T-helper 1 cell treated with Interleukin-12 subunit alpha and Interleukin-12 subunit beta and Interleukin-4 antibody, amounts not matched to agents 30 μg/mL and 1 μg/mL, for 36 hours (primary cell): ENCODE measurements around the gene NDUFV1.
A peak's percentile ranks its signal among the peaks of the same experiment; 100 is the strongest.

Experiments used
- H3K27ac Mint-ChIP-seq: one replicate; pipeline ENCODE4 v1.8.0; 2021; ENCODE audit warnings: mild to moderate bottlenecking, mixed read lengths
- H3K27me3 Mint-ChIP-seq: one replicate; pipeline ENCODE4 v1.8.0; 2021; ENCODE audit warnings: low read depth, mixed read lengths
- H3K36me3 Mint-ChIP-seq: one replicate; pipeline ENCODE4 v1.8.0; 2021; ENCODE audit warnings: low read depth, mixed read lengths
- H3K4me1 Mint-ChIP-seq: one replicate; pipeline ENCODE4 v1.8.0; 2021; ENCODE audit warnings: low read depth, mixed read lengths
- H3K4me3 Mint-ChIP-seq: one replicate; pipeline ENCODE4 v1.8.0; 2021; ENCODE audit warnings: mild to moderate bottlenecking, moderate library complexity, mixed read lengths
- H3K9me3 Mint-ChIP-seq: one replicate; pipeline ENCODE4 v1.8.0; 2021; ENCODE audit warnings: mixed read lengths

Gene NDUFV1

DNA sequence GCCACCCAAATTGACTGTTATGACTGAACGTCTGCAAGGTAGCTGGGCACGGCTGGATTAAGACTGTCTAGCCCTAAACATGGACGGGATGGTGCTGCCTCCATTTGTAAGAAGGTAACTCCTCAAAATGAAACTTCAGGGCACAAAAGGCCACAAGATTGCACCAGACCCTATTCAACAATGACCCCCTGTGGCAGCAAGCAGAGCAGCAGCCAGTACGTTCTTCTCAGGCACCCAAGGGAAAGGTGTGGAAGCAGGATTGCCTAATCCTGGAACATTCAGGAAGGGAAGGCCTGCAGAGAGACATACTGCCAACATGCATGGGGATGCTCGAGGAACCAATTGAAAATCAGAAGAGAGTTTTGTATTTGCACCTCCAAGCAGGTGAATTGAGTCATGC, 37.3 kb downstream of the NDUFV1 start:
- H3K9me3 Mint-ChIP-seq: no peaks in the 10 kb centered on the region
- peaks cover 13% of the 10 kb centered on the region for H3K4me1 Mint-ChIP-seq
- no peaks in the 10 kb centered on the region for H3K36me3 Mint-ChIP-seq
- H3K27ac Mint-ChIP-seq: no peak overlapping the region
- H3K4me3 Mint-ChIP-seq: no peak overlapping the region
- peaks cover 11% of the 10 kb centered on the region for H3K27me3 Mint-ChIP-seq

DNA sequence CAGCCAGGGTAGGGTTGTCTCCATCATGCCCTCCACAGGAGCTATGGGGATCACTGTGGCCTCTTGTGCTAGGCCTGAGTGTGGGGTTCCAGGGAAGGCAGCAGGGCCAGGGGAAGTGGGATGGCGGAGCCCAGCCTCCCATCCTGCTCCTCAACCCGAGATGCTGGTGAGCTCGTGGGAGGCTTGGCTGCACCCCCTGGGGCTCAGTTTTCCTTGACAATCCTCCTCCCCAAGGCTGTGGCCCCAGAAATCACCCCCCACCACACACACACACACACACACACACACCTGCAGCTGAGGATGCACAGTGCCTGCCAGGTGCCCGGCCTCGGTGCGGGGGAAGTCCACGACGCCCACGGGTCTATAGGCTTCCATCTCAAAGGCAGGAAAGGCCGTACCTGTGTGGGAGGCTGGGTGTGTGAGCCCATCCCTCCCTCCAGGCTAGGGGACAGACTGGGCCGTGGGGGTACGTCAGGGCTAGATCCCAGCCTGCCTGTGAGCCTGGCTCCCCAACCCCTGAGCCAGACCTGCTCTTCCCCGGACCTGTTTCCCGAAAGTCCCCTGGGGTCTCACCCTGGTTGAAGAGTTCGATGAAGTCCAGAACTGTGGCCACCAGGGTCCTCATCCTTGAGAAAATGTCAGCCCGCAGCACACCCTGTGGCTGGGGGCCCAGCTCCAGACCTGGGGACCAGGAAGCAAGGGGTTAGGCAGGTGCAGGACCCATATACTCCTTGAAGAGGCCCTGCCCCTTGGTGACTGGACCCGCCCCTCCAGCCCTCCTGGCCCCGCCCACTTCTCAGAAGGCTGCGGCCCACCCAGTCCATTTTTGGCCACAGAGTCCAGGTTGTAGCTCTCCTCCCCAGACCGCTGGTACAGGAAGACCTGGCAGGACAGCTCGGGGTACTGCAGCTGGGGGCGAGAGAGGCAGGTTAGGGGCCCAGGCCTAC, 38.0 kb downstream of the NDUFV1 start:
- no peak overlapping the region for H3K4me3 Mint-ChIP-seq
- H3K27me3 Mint-ChIP-seq: peaks cover 11% of the 10 kb centered on the region
- no peaks in the 10 kb centered on the region for H3K36me3 Mint-ChIP-seq
- no peaks in the 10 kb centered on the region for H3K9me3 Mint-ChIP-seq
- H3K4me1 Mint-ChIP-seq: peaks cover 14% of the 10 kb centered on the region
- no peak overlapping the region for H3K27ac Mint-ChIP-seq

DNA sequence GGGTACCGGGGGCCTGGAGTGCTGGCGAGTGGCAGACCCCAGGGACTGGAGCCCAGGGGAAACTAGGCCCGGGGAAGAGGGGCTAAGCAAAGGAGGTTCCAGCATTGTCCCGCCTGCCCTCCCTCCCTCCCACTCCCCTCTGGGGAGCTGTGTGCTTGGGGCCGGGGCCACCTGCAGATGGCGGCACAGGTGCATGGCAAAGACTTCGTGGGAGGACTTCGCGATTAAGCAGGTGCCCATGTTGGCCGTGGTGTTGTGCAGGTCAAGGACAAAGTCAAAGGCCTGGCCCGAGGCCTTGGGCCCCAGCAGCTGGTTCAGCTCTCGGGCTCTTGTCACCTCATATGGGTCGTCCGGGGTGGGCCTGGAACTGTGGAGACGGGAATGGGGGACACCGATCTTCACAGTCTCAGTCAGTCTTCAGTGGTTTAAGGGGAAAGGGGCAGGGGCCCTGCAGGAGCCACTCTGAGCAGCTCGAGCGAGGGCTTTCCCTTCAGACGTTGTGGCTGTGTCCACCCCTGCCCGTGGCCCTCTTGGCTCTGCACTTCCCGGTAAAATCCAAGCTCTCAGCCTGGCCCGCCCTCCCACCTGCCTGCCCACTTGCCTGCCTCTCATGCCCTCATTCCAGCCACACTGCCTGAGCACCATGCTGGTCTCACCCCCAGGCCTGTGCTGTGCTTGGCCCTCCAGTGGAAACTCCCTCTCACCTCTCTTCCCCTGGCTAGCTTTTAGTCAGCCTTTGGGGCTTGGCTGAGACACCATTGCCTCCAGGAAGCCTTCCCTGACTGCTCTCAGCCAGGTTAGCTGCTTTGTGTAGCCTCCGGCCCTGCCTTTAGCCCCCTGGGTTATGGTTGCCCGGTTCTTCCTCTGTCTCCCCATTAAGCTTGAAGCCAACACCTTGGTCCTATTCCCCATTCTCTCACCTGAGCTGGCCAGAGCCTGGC, 39.1 kb downstream of the NDUFV1 start:
- peak overlapping the region; percentile 34 for H3K4me3 Mint-ChIP-seq

DNA sequence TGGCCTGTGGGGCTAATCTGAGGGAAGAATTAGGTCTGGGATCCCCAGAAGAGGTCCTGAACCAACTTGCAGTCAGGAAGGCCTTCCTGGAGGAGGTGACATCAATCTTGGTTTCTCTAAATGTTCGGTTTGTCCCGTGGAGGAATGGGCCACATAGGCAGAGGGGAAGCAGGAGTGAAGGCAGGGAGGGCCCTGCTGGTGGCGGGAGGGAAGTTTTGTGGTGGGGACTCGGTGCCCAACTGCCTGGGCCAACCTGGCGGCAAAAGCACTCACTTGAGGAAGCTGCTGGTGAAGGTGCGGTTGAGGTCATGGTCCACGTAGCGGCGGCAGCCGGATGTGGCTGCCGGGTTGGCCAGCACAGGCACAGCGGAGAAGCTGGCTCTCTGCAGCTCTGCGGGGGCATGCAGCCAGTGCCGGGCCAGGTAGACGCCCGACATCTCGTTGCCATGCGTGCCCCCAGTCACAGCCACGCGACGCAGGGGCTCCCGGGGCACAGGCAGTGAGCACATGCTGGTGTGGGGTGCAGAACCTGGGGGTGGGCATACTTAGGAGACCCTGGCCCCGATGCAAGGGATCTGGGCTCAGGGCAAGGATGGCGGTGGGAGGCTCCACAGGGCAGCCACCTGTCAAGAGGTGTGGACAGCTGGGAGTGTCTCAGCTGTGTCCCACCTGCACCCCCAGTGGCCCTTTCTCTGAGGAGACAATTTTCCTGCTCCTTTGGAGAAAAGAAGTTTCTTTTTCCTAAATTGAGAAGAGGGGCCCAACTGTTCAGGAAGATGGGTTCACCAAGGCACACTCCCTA, 40.0 kb downstream of the NDUFV1 start:
- no peaks in the 10 kb centered on the region for H3K36me3 Mint-ChIP-seq
- H3K27me3 Mint-ChIP-seq: peaks cover 11% of the 10 kb centered on the region
- H3K4me3 Mint-ChIP-seq: peak overlapping the region; percentile 34
- peak overlapping the region; percentile 76 for H3K27ac Mint-ChIP-seq
- no peaks in the 10 kb centered on the region for H3K9me3 Mint-ChIP-seq
- H3K4me1 Mint-ChIP-seq: peaks cover 21% of the 10 kb centered on the region

More for the DNA sequence above, 39.1 kb downstream of the NDUFV1 start:
- Mint-ChIP-seq H3K4me1 (peaks cover 21% of the 10 kb centered on the region), H3K9me3 (no peaks in the 10 kb centered on the region), H3K36me3 (no peaks in the 10 kb centered on the region), H3K27me3 (peaks cover 11% of the 10 kb centered on the region), H3K27ac (peak overlapping the region; percentile 45)

DNA sequence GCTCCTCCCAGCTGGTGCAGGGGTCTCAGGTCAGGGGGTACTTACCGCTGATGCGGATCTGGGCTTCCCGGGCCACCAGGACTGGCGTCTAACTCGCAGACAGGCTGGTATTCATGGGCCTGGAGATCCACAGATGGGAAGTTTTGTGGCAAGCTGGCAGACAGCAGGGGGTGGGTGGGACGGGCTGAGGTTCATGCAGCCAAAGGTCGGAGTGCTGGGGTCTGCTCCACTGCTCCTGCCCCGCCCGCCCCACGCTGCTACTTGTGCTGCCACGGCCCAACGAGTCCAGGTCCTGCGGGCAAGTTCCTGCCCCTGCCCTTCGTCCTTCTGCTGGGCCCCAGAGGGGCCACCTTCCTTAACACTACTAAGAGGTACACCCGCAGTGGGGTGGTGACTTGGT, 40.7 kb downstream of the NDUFV1 start:
- Mint-ChIP-seq H3K4me3 (no peak overlapping the region), H3K36me3 (no peaks in the 10 kb centered on the region), H3K27ac (no peak overlapping the region), H3K27me3 (peaks cover 11% of the 10 kb centered on the region), H3K4me1 (peaks cover 21% of the 10 kb centered on the region), H3K9me3 (no peaks in the 10 kb centered on the region)

DNA sequence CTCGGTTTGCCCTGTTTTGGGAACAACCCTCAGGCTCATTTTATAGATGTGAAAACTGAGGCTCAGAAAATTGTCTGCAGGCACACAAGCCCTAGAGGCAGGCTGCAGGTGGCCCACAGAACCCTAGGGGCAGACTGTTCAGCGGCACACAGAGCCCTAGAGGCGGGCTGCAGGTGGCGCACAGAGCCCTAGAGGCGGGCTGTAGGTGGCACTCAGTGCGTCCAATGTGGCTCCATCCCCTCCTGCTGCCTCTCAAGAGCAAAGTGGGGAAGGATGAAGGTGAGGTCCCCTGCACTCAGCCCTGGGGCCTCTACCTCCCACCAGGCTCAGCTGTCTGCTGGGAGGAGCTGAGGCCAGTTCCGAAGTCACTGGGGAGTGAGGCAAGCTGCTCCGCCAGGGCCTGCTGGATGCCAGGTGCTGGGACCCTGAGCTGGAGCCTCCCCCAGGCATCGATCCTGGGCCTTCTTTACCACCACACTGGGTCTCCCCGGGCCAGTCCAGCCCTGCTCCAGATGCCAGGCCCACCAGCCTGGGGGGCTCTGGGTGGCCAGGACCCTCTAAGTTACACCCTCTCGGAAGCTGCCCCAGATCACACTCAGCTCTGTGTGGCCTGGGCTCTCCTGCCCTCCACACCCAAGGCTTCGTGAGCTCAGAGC, 41.5 kb downstream of the NDUFV1 start:
- Mint-ChIP-seq H3K27ac (no peak overlapping the region), H3K27me3 (peaks cover 11% of the 10 kb centered on the region), H3K4me1 (peaks cover 21% of the 10 kb centered on the region), H3K36me3 (no peaks in the 10 kb centered on the region), H3K4me3 (no peak overlapping the region), H3K9me3 (no peaks in the 10 kb centered on the region)

DNA sequence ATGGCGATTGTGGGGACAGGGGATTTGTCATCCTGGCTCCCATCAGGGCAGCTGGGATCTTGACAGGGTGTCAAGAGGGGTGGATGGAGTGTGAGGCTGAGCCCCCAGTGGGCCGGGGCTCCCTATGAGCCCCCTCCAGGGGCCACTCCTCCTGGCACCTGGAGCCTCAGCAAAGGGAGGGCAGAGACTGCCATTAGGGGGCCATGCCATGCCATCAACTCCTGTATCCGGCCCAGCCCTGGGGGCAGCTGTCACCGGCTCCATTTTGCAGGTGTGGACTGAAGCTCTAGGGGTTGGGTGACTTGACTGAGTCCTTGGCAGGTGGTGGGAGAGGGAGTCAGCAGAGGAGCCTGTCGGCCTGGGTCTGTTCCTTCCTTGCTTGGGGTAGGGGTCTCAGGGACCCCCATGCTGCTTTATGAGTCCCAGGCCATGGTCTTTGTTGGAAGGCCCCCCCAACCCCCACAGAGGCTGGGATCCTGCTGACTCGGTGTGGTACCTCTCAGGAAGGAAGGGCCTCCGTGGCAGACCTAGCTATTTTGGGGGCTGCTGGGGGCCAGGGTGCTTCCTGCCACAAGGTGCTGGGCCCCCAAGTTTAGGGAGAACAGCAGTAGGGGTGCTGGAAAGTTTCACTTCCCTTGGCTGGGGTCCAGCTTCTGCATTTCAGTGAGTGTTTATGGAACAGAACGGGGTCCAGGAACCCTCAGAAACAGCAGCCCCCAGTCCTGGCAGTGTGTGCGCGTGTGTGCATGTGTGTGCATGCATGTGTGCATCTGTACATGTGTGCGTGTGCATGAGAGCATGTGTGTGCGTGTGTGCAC, 42.3 kb downstream of the NDUFV1 start:
- Mint-ChIP-seq H3K9me3 (no peaks in the 10 kb centered on the region), H3K36me3 (no peaks in the 10 kb centered on the region), H3K4me1 (peaks cover 21% of the 10 kb centered on the region), H3K4me3 (no peak overlapping the region), H3K27me3 (peaks cover 11% of the 10 kb centered on the region), H3K27ac (no peak overlapping the region)

DNA sequence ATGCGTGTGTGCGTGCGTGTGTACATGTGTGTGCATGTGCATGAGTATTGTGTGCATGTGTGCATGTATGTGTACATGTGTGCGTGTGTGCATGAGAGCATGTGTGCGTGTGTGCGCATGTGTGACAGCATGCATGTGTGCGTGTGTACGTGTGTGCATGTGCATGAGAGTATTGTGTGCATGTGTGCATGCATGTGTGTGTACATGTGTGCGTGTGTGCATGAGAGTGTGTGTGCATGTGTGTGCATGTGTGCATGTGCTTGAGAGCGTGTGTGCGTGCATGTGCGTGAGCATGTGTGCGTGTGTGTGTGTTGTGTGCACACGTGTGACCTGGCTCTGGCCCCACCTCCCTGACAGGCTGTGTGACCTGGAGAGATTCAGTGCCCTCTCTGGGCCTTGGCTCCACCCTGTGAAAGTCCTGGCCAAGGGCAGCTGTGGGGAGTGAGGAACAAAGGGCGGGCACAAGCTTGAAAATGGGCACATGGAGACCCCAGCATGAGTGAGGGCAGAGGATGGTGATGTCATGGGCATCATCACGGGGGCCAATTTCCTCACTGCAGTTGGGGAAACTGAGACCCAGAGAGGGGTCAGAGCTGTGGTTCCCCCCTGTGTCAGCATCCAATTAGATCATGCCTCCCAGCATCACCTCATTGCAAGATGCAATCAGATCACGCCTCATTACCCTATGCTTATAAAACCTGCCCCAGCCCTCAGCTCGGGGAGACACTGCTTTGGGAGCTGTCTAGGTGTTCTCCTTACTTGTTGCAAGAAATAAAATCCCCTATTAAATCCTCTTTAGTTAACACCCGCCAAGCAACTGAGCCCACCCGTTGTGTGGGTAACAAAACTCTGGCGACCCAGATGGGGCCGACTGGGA, 43.1 kb downstream of the NDUFV1 start:
- Mint-ChIP-seq H3K36me3 (no peaks in the 10 kb centered on the region), H3K4me3 (peak overlapping the region; percentile 86), H3K4me1 (peaks cover 21% of the 10 kb centered on the region), H3K27me3 (peaks cover 11% of the 10 kb centered on the region), H3K27ac (peak overlapping the region; percentile 84), H3K9me3 (no peaks in the 10 kb centered on the region)

DNA sequence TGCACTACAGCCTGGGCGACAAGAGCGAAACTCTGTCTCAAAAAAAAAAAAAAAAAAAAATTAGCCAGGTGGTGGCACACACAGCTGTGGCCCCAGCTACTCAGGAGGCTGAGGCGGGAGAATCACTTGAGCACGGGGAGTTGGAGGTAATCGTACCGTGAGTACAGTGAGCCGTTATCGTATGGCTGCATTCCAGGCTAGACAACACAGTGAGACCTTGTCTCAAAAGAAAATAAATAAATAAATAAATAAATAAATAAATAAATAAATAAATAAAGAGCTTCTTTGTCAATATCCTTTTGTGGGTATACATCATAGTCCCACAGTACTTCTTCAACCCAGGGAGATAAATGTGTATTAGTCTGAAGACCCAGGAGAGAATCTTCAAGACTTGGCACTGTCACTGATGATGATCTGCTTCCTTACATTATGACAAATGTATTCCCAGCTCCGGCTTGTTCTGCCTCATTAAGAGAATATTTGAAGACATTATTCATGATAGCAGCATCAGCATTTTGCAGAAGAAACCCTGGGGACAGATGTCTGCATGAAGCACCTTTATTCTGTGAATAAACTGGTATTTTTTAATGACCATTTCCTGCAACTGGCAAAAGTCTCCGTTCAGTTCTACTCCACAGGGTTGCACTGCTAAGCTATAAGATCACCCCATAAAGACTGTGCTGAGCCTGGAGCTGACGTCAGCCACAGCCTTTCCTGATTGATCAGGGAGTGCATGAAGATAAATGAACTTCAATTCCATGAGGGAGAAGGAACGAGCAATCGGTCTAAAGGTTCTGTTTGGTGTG, 45.4 kb downstream of the NDUFV1 start:
- Mint-ChIP-seq H3K9me3 (no peaks in the 10 kb centered on the region), H3K36me3 (no peaks in the 10 kb centered on the region), H3K4me3 (no peak overlapping the region), H3K27ac (no peak overlapping the region), H3K27me3 (peaks cover under 1% of the 10 kb centered on the region), H3K4me1 (peaks cover 9% of the 10 kb centered on the region)

DNA sequence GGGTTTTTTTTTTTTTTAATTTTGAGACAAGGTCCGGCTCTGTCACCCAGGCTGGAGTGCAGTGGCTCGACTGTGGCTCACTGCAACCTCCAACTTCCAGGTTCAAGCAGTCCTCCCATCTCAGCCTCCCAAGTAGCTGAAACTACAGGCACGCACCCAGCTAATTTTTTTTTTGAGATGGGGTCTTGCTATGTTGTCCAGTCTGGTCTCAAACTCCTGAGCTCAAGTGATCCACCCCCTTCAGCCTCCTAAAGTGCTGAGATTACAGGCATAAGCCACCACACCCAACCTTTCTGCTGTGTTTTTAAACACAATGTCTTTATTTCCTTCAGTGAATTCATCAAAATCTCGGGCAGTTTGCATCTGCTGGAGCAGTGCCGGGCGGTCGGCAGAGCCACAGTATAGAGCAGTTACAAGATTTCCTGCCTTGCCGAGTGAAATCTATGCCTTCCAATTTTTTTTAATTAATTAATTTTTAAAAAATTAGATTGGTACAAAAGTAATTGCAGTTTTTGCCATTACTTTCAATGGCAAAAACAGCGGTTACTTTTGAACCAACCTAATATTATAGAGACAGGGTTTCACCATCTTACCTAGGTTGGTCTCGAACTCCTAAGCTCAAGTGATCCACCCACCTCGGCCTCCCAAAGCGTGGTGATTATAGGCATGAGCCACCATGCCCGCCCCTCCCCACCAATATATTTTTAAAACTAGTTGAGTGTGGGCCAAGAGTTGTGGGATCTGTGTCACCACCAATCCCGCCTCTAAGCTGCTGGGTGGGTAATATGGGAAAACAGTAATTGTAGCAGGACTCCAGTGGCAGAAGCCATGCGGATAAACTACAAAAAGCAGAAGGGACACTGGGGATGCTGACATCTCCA, 46.5 kb downstream of the NDUFV1 start:
- no peaks in the 10 kb centered on the region for H3K27me3 Mint-ChIP-seq
- H3K9me3 Mint-ChIP-seq: no peaks in the 10 kb centered on the region
- no peak overlapping the region for H3K27ac Mint-ChIP-seq
- no peak overlapping the region for H3K4me3 Mint-ChIP-seq
- peaks cover 9% of the 10 kb centered on the region for H3K4me1 Mint-ChIP-seq
- no peaks in the 10 kb centered on the region for H3K36me3 Mint-ChIP-seq

DNA sequence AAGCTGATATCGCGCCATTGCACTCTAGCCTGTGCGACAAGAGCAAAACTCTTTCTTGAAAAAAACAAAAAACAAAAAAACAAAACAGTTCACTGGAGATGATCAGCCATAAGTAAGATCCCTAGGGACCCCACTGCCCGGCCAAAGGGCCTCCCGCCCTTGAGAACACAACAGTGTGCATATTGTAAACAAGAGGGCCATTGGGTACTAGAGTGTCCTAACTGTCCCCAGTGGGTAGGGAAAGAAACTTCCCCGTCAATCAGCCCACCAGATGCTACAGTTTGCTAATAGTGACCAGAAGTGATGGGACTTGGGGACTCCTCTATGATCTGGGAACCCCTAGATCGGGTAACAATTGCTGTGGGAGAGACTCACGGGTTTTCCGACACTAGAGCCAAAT, 47.5 kb downstream of the NDUFV1 start:
- Mint-ChIP-seq H3K9me3 (no peaks in the 10 kb centered on the region), H3K4me3 (no peak overlapping the region), H3K27me3 (no peaks in the 10 kb centered on the region), H3K27ac (no peak overlapping the region), H3K36me3 (no peaks in the 10 kb centered on the region), H3K4me1 (peaks cover 11% of the 10 kb centered on the region)
